MM.1S (cell line): ENCODE data around the gene PTPRN2.

Source experiments
- DNase-seq: peaks from one replicate; pipeline ENCODE4 v3.0.0-alpha.2; 2015
- H2AFZ ChIP-seq: fragments of 300-600 bp; sonication (generic); 2 replicates; pipeline ENCODE4 v1.6.0; 2016; ENCODE audit warnings: antibody characterized with exemption, low read length
- H3F3A ChIP-seq: fragments of 300-600 bp; sonication (generic); 2 replicates; pipeline ENCODE4 v1.6.1; 2016; ENCODE audit warnings: mild to moderate bottlenecking, antibody characterized with exemption, low read length, moderate library complexity, mixed read lengths; ENCODE audit not compliant: insufficient read depth
- H3K27ac ChIP-seq: fragments of 300-600 bp; sonication (generic); 2 replicates; pipeline ENCODE4 v1.5.1; 2016; ENCODE audit warnings: mild to moderate bottlenecking, low read length
- H3K27me3 ChIP-seq: fragments of 300-600 bp; sonication (generic); replicated peaks from 2 replicates; pipeline ENCODE4 v1.6.0; 2016; ENCODE audit warnings: low read length; ENCODE audit not compliant: insufficient read depth
- H3K36me3 ChIP-seq: fragments of 300-600 bp; sonication (generic); replicated peaks from 2 replicates; pipeline ENCODE4 v1.6.1; 2016; ENCODE audit warnings: mild to moderate bottlenecking, low read length, mixed read lengths; ENCODE audit not compliant: insufficient read depth
- H3K4me1 ChIP-seq: fragments of 300-600 bp; sonication (generic); 2 replicates; pipeline ENCODE4 v1.6.1; 2016; ENCODE audit warnings: low read length, mixed read lengths
- H3K4me2 ChIP-seq: fragments of 300-600 bp; sonication (generic); 2 replicates; pipeline ENCODE4 v1.6.0; 2016; ENCODE audit warnings: low read depth, low read length
- H3K4me3 ChIP-seq: fragments of 300-600 bp; sonication (generic); 2 replicates; pipeline ENCODE4 v1.5.1; 2016; ENCODE audit warnings: low read length, mixed read lengths
- H3K79me2 ChIP-seq: fragments of 300-600 bp; sonication (generic); 2 replicates; pipeline ENCODE4 v1.6.1; 2016; ENCODE audit warnings: mixed run types, low read length, mixed read lengths
- H3K9ac ChIP-seq: fragments of 300-600 bp; sonication (generic); 2 replicates; pipeline ENCODE4 v1.6.1; 2016; ENCODE audit warnings: low read length, mixed read lengths
- H3K9me2 ChIP-seq: fragments of 300-600 bp; sonication (generic); replicated peaks from 2 replicates; pipeline ENCODE4 v1.6.1; 2016; ENCODE audit warnings: mild to moderate bottlenecking, low read length, mixed read lengths; ENCODE audit not compliant: insufficient read depth
- H3K9me3 ChIP-seq: fragments of 300-600 bp; sonication (generic); replicated peaks from 2 replicates; pipeline ENCODE4 v1.6.1; 2016; ENCODE audit warnings: mild to moderate bottlenecking, low read length, mixed read lengths; ENCODE audit not compliant: insufficient read depth
- H4K20me1 ChIP-seq: fragments of 300-600 bp; sonication (generic); 2 replicates; pipeline ENCODE4 v1.6.1; 2016; ENCODE audit warnings: mild to moderate bottlenecking, low read length, moderate library complexity, mixed read lengths; ENCODE audit not compliant: insufficient read depth
- CTCF ChIP-seq: fragments of 300-600 bp; sonication (generic); IDR thresholded peaks from 2 replicates; pipeline ENCODE4 v1.5.1; 2016; ENCODE audit warnings: antibody characterized with exemption, low read length, mixed read lengths
- EZH2 ChIP-seq: fragments of 300-600 bp; sonication (generic); optimal IDR thresholded peaks from 2 replicates; pipeline ENCODE3; 2017; ENCODE audit warnings: low read depth, mild to moderate bottlenecking, antibody characterized with exemption, low read length, mixed read lengths
- EZH2phosphoT487 ChIP-seq: fragments of 300-600 bp; sonication (generic); IDR thresholded peaks from 2 replicates; pipeline ENCODE4 v1.6.1; 2018; ENCODE audit warnings: antibody characterized with exemption, low read length

Gene PTPRN2

GRCh38 chr7:157652161-157652953 lies 935.3 kb downstream of the PTPRN2 start:
- no peak overlapping the region for H2AFZ ChIP-seq
- H3K9me3 ChIP-seq, result no peaks in the 10 kb centered on the region
- no peak overlapping the region for H3K4me3 ChIP-seq
- TF ChIP-seq EZH2 (no peak), CTCF (no peak), EZH2phosphoT487 (no peak)
- H3K4me2 ChIP-seq, result no peak overlapping the region
- H3K36me3 ChIP-seq, result no peaks in the 10 kb centered on the region
- H3F3A ChIP-seq, result no peaks in the 10 kb centered on the region
- DNase-seq, result no peak
- H3K79me2 ChIP-seq, result no peaks in the 10 kb centered on the region
- no peaks in the 10 kb centered on the region for H3K4me1 ChIP-seq
- H3K27me3 ChIP-seq, result peaks cover 62% of the 10 kb centered on the region
- no peaks in the 10 kb centered on the region for H4K20me1 ChIP-seq
- no peak overlapping the region for H3K27ac ChIP-seq
- H3K9me2 ChIP-seq, result no peaks in the 10 kb centered on the region
- H3K9ac ChIP-seq, result no peak overlapping the region

DNA sequence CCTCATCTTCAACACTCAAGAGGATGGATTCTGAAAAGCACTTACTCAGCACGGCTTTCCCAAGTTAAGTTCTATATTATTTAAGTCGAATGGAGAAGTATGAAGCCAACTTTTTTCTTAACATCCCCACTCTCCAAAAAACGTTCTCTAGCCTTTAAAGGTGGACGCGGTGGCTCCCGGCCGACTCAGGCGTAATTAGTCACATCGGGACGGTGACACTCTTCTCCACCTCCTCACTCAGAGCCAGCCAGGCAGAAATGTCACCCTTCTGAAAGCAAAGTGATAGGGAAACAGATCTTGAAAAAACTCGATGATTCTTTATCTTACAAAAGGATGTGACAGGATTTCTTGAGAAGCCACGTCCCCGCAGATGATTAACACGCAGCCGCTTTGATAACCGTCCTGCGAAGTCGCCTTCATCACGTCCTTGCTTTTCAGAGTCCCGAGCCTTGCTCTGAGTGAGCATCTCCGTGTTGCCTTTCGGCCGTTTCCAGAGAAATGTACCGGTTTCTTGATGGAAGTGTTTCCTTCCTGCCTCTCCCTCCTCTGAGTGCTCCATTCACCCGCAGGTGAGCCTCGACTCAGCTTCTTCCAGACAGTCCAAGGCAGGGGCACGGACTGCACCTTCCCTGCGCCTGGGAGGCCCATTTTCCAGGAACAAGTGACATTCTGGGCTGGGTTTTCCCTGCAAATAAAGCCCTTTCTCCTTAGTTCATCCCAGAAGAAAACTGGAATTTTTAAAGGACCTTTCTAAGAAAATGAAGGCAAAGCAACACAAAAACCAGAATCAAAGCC lies 936.1 kb downstream of the PTPRN2 start:
- H2AFZ ChIP-seq, result no peak overlapping the region
- no peaks in the 10 kb centered on the region for H3K79me2 ChIP-seq
- H3K36me3 ChIP-seq, result no peaks in the 10 kb centered on the region
- H3K9me2 ChIP-seq, result no peaks in the 10 kb centered on the region
- DNase-seq, result no peak
- H3K4me3 ChIP-seq, result no peak overlapping the region
- H3F3A ChIP-seq, result no peaks in the 10 kb centered on the region
- peaks cover 62% of the 10 kb centered on the region for H3K27me3 ChIP-seq
- no peaks in the 10 kb centered on the region for H3K9me3 ChIP-seq
- no peak for TF ChIP-seq CTCF
- TF ChIP-seq EZH2phosphoT487, result no peak
- no peak for TF ChIP-seq EZH2
- H3K4me1 ChIP-seq, result no peaks in the 10 kb centered on the region
- no peak overlapping the region for H3K27ac ChIP-seq
- H3K4me2 ChIP-seq, result no peak overlapping the region
- H3K9ac ChIP-seq, result no peak overlapping the region
- no peaks in the 10 kb centered on the region for H4K20me1 ChIP-seq

- H4K20me1 ChIP-seq, result no peaks in the 10 kb centered on the region
- no peaks in the 10 kb centered on the region for H3K4me1 ChIP-seq
- H3K27me3 ChIP-seq, result peaks cover 60% of the 10 kb centered on the region
- H2AFZ ChIP-seq, result no peak overlapping the region
- H3F3A ChIP-seq, result no peaks in the 10 kb centered on the region
- H3K36me3 ChIP-seq, result no peaks in the 10 kb centered on the region
- H3K9me2 ChIP-seq, result no peaks in the 10 kb centered on the region
- no peaks in the 10 kb centered on the region for H3K9me3 ChIP-seq
- H3K27ac ChIP-seq, result no peak overlapping the region
- no peak for TF ChIP-seq EZH2phosphoT487
- TF ChIP-seq CTCF, result no peak
- TF ChIP-seq EZH2, result no peak
- H3K9ac ChIP-seq, result no peak overlapping the region
- no peak overlapping the region for H3K4me2 ChIP-seq
- no peaks in the 10 kb centered on the region for H3K79me2 ChIP-seq
- DNase-seq, result no peak
- H3K4me3 ChIP-seq, result no peak overlapping the region
Measured at GRCh38 chr7:157650801-157651200, 936.8 kb downstream of the PTPRN2 start.
